ENCODE measurements around the gene ELMOD1. TPM values are rescaled to one million over a fixed set of nuclear protein-coding genes. Genes with fewer than 3 reads are reported as not detected.

The ELMOD1 gene
- total and polyA plus RNA-seq, 10 of the 15 experiments (the other 5 are each of a cell fraction or from before 2014, with no cell fraction given), result not detected

DNA sequence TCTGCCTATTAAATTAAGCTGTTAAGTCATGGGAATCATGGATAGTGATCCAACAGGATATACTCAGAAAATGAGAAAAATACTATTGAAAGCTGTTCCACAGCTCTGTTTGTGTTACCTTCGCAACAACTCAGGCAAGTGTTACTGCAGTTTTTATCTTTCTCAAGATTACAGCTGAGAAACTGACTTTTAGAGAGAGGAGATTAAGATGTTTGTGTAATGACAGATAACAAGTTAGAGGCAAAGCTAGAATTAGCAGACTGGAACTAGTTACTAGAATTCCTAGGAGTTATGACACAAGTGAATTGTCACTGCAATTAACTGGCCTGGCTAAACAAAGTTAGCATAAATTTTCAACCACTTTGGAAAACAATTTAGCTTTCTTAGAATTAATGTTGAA is 119.4 kb downstream of the ELMOD1 start (continued):
- TF ChIP-seq SREBF2 (IDR thresholded peaks at IDR 0.05; ENCODE audit: low read length), result no peak
- no peak for TF ChIP-seq TAF1 (IDR thresholded peaks at IDR 0.05; ENCODE audit: borderline replicate concordance, low read depth, low read length)
- no peak for TF ChIP-seq SMAD1 (IDR thresholded peaks at IDR 0.05; ENCODE audit: low read depth, partially characterized antibody)
- TF ChIP-seq ZNF217 (IDR thresholded peaks at IDR 0.05), result no peak
- TF ChIP-seq BMI1 (IDR thresholded peaks at IDR 0.05; ENCODE audit: borderline replicate concordance), result no peak

DNA sequence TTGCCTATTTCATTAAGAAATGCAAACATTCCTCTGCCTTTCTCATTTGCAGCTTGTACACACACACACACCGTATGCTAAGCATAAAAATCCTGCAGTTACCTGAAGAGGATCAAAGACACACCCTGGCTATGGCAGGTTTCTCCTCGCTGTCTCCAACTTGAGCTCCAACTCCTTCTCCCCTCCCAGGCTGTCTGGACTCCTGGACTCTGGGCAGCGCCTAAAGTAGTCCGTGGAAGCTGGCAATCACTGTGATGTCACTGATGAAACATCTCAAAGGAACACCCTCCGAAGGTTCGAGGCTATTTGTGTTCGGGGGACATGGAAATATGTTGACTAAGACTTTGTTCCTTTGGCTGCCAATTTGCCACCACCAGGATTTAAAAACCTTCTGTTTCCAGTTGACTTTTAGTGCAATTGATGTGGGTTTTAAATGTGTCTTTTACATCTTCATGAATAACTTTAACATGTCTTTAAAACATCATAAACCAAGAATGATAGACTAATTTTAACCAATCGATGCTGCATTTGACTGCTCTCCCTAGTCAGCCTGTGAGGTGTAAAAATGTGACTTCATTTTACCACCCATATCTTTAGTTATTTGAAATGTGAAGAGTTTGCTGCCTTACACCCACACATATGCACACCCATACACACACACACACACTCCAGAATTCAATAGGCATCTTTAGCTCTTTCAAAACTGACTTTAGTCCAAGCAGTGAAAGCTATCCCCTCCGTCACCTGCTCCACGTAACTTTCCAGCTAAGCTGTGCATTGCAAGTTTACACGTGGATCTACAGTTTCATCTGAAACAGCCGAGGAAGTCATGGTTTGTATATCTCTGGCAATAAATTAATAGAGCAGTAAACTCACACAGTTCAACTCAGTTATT is 121.2 kb downstream of the ELMOD1 start, which contains the start of gene SLN:
Gene SLN, minus strand, starts transcription at position 196 of the 895 bp plus-strand sequence.
- Histone ChIP-seq H3K79me2 (ENCODE audit: control insufficient read depth, insufficient read depth, low read length) (no peaks in the 10 kb centered on the region), H3K27ac (ENCODE audit: control insufficient read depth, insufficient read depth) (no peak within 1 kb of the TSS), H3K9me3 (replicated peaks; ENCODE audit: control insufficient read depth, insufficient read depth, low read length) (no peaks in the 10 kb centered on the region), H3K9ac (ENCODE audit: control insufficient read depth, insufficient read depth, low read length) (no peak within 1 kb of the TSS), H3K4me3 (no peak within 1 kb of the TSS), H2AFZ (ENCODE audit: control insufficient read depth, low read depth, low read length) (no peak within 1 kb of the TSS), H3K27me3 (replicated peaks in 1 of 2; ENCODE audit: control insufficient read depth in 2 of 2, insufficient read depth in 2 of 2, low read length in 1 of 2) (peaks cover 0 to 2% of the 10 kb centered on the region in 2 experiments; a peak in 1 of 4 replicates), H3K36me3 (ENCODE audit: control insufficient read depth in 2 of 2, insufficient read depth in 2 of 2, low read length in 1 of 2) (no peaks in the 10 kb centered on the region), H3K4me1 (ENCODE audit: control insufficient read depth, insufficient read depth, low read length) (no peaks in the 10 kb centered on the region), H4K20me1 (ENCODE audit: control insufficient read depth, insufficient read depth) (no peaks in the 10 kb centered on the region; the same call in 1 of the 2 replicates), H3K4me2 (ENCODE audit: control insufficient read depth, insufficient read depth) (no peak within 1 kb of the TSS)
- TF ChIP-seq STAT1 (conservative IDR thresholded peaks at IDR 0.05), result no peak
- TF ChIP-seq POU2F2 (IDR thresholded peaks at IDR 0.05; ENCODE audit: borderline replicate concordance, low read depth, low read length), result no peak
- no peak for TF ChIP-seq PRDM15 (CRISPR knock-in tag; IDR thresholded peaks at IDR 0.05)
- no peak for TF ChIP-seq CHD1 (IDR thresholded peaks at IDR 0.05; ENCODE audit: low read depth, low read length)
- no peak for TF ChIP-seq ZNF207 (IDR thresholded peaks at IDR 0.05; ENCODE audit: borderline replicate concordance)
- TF ChIP-seq NFYA (IDR thresholded peaks at IDR 0.05; ENCODE audit: borderline replicate concordance, low read depth, low read length), result no peak
- TF ChIP-seq MTA2 (IDR thresholded peaks at IDR 0.05; ENCODE audit: low read depth), result no peak
- no peak for TF ChIP-seq ETV6 (conservative IDR thresholded peaks at IDR 0.05 in 1 of 2, IDR thresholded peaks at IDR 0.05 in 1 of 2; ENCODE audit: borderline replicate concordance in 1 of 2, low read depth in 1 of 2)
- no peak for TF ChIP-seq ZNF24 (IDR thresholded peaks at IDR 0.05)
- no peak for TF ChIP-seq BACH1 (IDR thresholded peaks at IDR 0.05; ENCODE audit: borderline replicate concordance)
- no peak for TF ChIP-seq CBX5 (IDR thresholded peaks at IDR 0.05; ENCODE audit: low read depth)
- DNase-seq (ENCODE audit: low read depth, low spot score), result no peak
- FAIRE-seq, result no peak
- POLR2A ChIA-PET, result no interaction called here
- WGBS (ENCODE audit: insufficient coverage, insufficient replicate concordance, low lambda C conversion rate, missing lambda C conversion rate), result 20% methylated on average over 12 of the region's 12 CpGs
- RAD21 ChIA-PET (ENCODE audit: unreplicated experiment), result interaction anchor here (1.3 kb wide), 1 partner anchor 22 kb away, joined by 6 read pairs; no protein-coding TSS in a partner anchor
- intact Hi-C loops (cut with micrococcal nuclease; ENCODE audit: unreplicated experiment), result no loop called here
- no peak for ATAC-seq
- in situ Hi-C loops (cut with MboI), result no loop called here
- CTCF ChIA-PET, result interaction anchor here (1.0 to 1.6 kb wide), 5 partner anchors 21 to 205 kb away, joined by 3 to 4 read pairs (median 3); no protein-coding TSS in a partner anchor
- no TSS peak for BruUV-seq (replicated peaks)
- SMC1A ChIA-PET (ENCODE audit: uncharacterized antibody, unreplicated experiment), result interaction anchor here (0.9 to 2.2 kb wide), 3 partner anchors 10 to 28 kb away, joined by 3 to 7 read pairs (median 6); no protein-coding TSS in a partner anchor

Data from GM12878 (cell line).